ENCODE results near the gene ERC2. TPM values are rescaled to one million over a fixed set of nuclear protein-coding genes. Genes with fewer than 3 reads are reported as not detected.

The ERC2 gene
- total RNA-seq, 1 donor from 2014 or later: 0.11 TPM

DNA sequence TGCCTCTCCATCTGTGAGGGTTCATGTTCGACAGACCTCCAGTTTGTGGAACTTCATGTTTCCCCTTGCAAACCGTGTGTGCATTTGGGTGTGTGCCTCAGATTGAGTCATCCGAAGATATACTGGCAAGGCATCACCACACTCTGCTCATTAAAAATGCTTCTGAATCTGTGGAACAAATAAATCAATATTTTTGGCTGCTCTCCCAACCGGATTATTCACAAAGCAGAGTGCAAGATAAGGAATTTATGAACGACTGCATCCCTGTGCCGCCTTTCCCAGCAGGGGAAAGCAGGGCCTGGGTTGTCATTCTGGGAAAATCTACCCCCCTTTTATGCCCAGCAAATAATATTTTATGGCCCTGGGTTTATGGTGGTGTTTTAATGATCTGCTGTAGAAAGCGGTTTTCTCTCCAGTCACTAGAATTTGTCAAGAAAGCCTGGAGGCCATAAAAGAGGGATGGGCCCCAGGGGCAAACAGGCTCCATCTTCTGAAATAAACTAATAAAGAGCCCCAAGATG is 976.9 kb downstream of the ERC2 start:
- no peak for DNase-seq (ENCODE audit: low spot score in 2 of 2)
- Histone ChIP-seq H3K4me1 (peaks cover 7 to 13% of the 10 kb centered on the region in 2 donors), H3K27ac (no peak overlapping the region), H3K4me3 (no peak overlapping the region), H3K27me3 (no peaks in the 10 kb centered on the region), H3K36me3 (no peaks in the 10 kb centered on the region), H3K9me3 (no peaks in the 10 kb centered on the region)
- intact Hi-C loops (cut with DNase I): no loop called here
- TF ChIP-seq, protein P1, sequence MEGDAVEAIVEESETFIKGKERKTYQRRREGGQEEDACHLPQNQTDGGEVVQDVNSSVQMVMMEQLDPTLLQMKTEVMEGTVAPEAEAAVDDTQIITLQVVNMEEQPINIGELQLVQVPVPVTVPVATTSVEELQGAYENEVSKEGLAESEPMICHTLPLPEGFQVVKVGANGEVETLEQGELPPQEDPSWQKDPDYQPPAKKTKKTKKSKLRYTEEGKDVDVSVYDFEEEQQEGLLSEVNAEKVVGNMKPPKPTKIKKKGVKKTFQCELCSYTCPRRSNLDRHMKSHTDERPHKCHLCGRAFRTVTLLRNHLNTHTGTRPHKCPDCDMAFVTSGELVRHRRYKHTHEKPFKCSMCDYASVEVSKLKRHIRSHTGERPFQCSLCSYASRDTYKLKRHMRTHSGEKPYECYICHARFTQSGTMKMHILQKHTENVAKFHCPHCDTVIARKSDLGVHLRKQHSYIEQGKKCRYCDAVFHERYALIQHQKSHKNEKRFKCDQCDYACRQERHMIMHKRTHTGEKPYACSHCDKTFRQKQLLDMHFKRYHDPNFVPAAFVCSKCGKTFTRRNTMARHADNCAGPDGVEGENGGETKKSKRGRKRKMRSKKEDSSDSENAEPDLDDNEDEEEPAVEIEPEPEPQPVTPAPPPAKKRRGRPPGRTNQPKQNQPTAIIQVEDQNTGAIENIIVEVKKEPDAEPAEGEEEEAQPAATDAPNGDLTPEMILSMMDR (IDR thresholded peaks at IDR 0.05): no peak

DNA sequence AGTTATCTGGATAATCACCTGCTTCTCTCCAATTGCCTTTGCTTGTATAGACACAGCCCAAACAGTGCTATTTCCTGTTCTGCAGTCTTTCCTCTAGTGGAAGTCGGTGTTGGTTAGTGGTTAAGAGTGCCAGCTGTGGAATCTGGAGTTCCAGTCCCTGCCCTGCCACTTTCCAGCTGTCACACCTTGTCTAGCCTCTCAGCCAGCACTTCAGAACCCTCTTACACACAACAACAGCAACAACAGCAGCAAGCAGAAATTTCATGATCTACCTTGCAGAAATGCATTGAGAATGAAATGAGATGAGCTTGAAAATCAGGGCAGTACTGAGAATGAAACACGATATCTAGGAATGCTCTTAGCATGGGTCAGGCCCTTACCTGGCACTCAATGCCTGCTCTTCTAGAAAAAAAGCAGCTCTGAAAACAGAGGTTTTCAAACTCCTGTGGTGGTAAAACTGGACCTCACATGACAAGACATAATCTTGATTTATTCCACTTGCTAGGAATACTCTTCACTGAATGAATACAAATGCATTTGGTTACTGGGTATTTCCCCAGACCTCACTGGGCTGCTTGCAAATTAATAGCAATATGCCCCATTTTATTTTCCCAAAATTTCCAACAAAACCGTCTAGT is 977.9 kb downstream of the ERC2 start:
- no peaks in the 10 kb centered on the region for H3K36me3 ChIP-seq
- H3K4me3 ChIP-seq: no peak overlapping the region
- TF ChIP-seq, protein P1 (IDR thresholded peaks at IDR 0.05): no peak
- no peaks in the 10 kb centered on the region for H3K27me3 ChIP-seq
- no peaks in the 10 kb centered on the region for H3K9me3 ChIP-seq
- H3K27ac ChIP-seq: no peak overlapping the region
- intact Hi-C loops (cut with DNase I): no loop called here
- no peak for DNase-seq (ENCODE audit: low spot score in 2 of 2)
- H3K4me1 ChIP-seq: peaks cover 7 to 18% of the 10 kb centered on the region in 2 donors

DNA sequence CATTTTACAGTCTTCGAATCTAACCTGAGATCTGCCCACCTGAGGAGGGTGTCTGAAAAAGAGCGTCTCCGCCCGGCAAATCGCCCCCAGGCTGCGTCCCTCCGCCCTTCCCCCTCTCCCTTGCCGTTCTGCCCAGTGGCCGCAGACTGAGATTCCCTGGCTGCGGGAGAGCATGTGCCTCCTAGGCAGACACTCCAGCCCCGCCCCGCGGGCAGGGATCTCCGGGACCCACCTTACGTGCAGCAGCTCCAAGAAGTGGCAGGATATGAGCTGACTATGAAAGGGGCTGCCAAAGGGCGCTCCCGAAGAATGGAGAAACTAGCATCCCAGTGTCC is 978.5 kb downstream of the ERC2 start:
- H3K9me3 ChIP-seq: no peaks in the 10 kb centered on the region
- H3K27me3 ChIP-seq: no peaks in the 10 kb centered on the region
- intact Hi-C loops (cut with DNase I): no loop called here

DNA sequence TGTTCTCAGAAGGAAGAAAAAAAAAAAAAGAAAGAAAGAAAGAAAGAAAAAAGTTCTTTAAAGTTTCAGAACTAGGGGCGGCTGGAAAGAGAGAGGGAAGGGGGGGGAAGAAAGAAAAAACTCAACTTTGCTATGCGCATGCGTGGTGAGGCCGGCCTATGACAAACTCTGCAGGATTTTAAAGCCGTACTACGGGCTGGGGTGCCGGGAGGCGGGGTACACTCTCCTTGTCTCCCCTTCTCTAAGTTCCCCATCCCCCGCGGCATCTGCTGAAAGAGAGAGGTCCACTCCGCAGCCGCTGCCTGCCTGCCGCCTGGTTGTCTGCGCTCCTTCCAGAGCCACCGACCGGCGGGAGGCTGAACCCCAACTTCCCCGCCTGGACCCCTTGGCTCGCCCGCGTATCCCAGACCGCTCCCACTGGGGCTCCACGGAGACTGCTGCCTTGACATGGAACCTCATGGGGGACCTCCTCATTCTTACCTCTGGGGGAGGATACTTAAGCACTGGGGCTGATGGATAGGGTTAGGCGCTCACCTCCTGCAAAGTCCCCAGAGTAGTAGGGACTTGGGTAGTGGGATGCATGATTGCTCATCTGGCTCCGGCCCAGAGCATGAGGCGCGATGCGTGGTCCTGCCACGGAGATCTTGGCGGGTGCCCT is 979.7 kb downstream of the ERC2 start:
- Histone ChIP-seq H3K4me1 (peaks cover 7 to 19% of the 10 kb centered on the region in 2 donors), H3K27ac (no peak overlapping the region), H3K27me3 (no peaks in the 10 kb centered on the region), H3K9me3 (no peaks in the 10 kb centered on the region), H3K4me3 (peak overlapping the region; percentile 65 to 67), H3K36me3 (no peaks in the 10 kb centered on the region)
- intact Hi-C loops (cut with DNase I): no loop called here
- DNase-seq (ENCODE audit: low spot score in 2 of 2): no peak
- TF ChIP-seq, protein P1 (IDR thresholded peaks at IDR 0.05): no peak

More for the DNA sequence above, 978.5 kb downstream of the ERC2 start:
- Histone ChIP-seq H3K4me1 (peaks cover 7 to 19% of the 10 kb centered on the region in 2 donors), H3K36me3 (no peaks in the 10 kb centered on the region), H3K27ac (no peak overlapping the region), H3K4me3 (no peak overlapping the region)
- no peak for DNase-seq (ENCODE audit: low spot score in 2 of 2)
- TF ChIP-seq, protein P1 (IDR thresholded peaks at IDR 0.05): no peak

DNA sequence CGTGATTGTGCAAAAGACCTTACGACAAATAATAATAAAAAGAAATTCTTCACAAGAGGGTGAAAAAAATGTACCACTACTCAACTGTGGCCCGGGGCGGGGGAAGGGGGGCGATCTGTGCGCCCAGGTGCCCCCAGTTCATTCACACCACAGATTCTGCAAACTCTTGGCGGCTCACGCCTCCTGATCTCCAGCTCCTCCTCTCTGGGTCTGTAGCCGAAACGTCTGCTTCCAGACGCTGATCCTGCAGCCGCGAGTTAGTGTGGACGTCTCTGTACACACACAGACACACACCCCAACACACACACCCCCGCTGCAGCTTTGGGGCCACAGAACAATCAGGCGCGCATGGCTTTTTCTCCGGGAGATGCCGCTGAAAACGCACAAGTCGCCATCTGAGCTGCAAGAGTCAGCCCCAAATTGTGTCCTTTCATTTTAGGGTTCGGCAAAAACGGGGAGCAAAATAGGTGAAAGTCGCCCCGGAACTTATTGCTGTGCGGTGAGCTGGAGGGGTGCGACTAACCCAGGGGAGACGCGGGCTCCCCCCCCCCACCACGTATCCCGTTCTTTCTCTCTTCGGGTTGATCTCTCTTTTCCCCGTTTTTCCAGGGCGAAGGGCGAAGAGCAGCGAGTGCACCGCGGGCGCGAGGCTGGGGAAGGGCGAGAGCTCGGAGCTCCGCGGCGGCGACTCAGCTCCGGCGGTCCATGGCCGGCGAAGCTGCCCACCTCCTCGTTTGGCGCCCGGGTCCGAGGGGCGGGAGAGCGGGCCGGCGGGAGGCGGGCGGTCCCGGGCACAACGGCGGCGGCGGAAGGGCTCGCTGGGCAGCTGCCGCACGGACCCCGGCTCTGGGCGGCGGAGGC is 980.7 kb downstream of the ERC2 start:
- Histone ChIP-seq H3K36me3 (no peaks in the 10 kb centered on the region), H3K27ac (no peak overlapping the region), H3K9me3 (no peaks in the 10 kb centered on the region), H3K4me1 (peaks cover 7 to 19% of the 10 kb centered on the region in 2 donors), H3K27me3 (no peaks in the 10 kb centered on the region), H3K4me3 (peak overlapping the region; percentile 65 to 67)
- intact Hi-C loops (cut with DNase I): no loop called here
- no peak for DNase-seq (ENCODE audit: low spot score in 2 of 2)
- TF ChIP-seq, protein P1 (IDR thresholded peaks at IDR 0.05): no peak
